NB4 (cell line): Measurements from ENCODE around the gene CD101.

Source experiments
- CTCF ChIP-seq: IDR thresholded peaks from one replicate; pipeline ENCODE4 v1.5.1; 2012; ENCODE audit warnings: low read depth, low read length
- MAX ChIP-seq: IDR thresholded peaks from 2 replicates; pipeline ENCODE4 v1.6.1; 2011; ENCODE audit warnings: low read depth, low read length
- MYC ChIP-seq: IDR thresholded peaks from 2 replicates; pipeline ENCODE4 v1.6.1; 2011; ENCODE audit warnings: low read depth, low read length
- POLR2A ChIP-seq: IDR thresholded peaks from 2 replicates; pipeline ENCODE4 v1.6.1; 2011; ENCODE audit warnings: mild to moderate bottlenecking; ENCODE audit not compliant: insufficient read length; ENCODE audit errors: extremely low read depth

GRCh38 chr1:117066367-117066766 lies 64.8 kb downstream of the CD101 start:
- TF ChIP-seq POLR2A (no peak), CTCF (no peak), MYC (no peak), MAX (no peak)
